Gastrocnemius medialis (tissue), 4 donors: Measurements from ENCODE around the gene SSBP4. TPM values are rescaled to one million over a fixed set of nuclear protein-coding genes. Genes with fewer than 3 reads are reported as not detected.
A peak's percentile ranks its signal among the peaks of the same experiment; 100 is the strongest.

Experiments used
- ATAC-seq, 2 donors: fragments of 150-250 bp; one replicate each; pipeline ENCODE4 v1.9.1; 2016
- DNase-seq, 2 donors: peaks; one replicate each; pipeline ENCODE4 v3.0.0-alpha.2; 2019
- H3K27ac ChIP-seq, 4 donors: fragments of 200-600 bp; sonication (generic); 1 replicate in 1 of 4; 2 replicates in 3 of 4; pipeline ENCODE4 v1.5.1; 2016 to 2018; ENCODE audit warnings: mild to moderate bottlenecking in 2 of 4, moderate library complexity in 1 of 4
- H3K27me3 ChIP-seq, 3 donors: fragments of 200-600 bp; sonication (generic) in 2 of 3; 1 replicate in 1 of 3; 2 replicates in 2 of 3; pipeline versions ENCODE4 v1.5.1 to v1.6.0; 2016 to 2019; ENCODE audit warnings: mild to moderate bottlenecking in 1 of 3, moderate library complexity in 1 of 3
- H3K36me3 ChIP-seq, 2 donors: fragments of 200-600 bp; sonication (generic) in 1 of 2; one replicate each; pipeline ENCODE4 v1.5.1; 2017 to 2018
- H3K4me1 ChIP-seq, 2 donors: fragments of 200-600 bp; sonication (generic) in 1 of 2; one replicate each; pipeline ENCODE4 v1.5.1; 2016 to 2017; ENCODE audit warnings: mild to moderate bottlenecking in 2 of 2
- H3K4me3 ChIP-seq, 4 donors: fragments of 200-600 bp; sonication (generic) in 3 of 4; 1 replicate in 1 of 4; 2 replicates in 3 of 4; pipeline ENCODE4 v1.5.1; 2016 to 2019; ENCODE audit warnings: mild to moderate bottlenecking in 2 of 4
- H3K9me3 ChIP-seq, 3 donors: fragments of 200-600 bp; sonication (generic) in 2 of 3; 1 replicate in 1 of 3; 2 replicates in 2 of 3; pipeline ENCODE4 v1.5.1; 2016 to 2019
- CTCF ChIP-seq, 5 experiments: fragments of 450-650 bp in 3 of 5; fragments of 200-600 bp in 2 of 5; sonication (generic) in 2 of 5; IDR thresholded peaks in 4 of 5; conservative IDR thresholded peaks in 1 of 5; 1 replicate in 4 of 5; 2 replicates in 1 of 5; pipeline ENCODE4 v1.5.1; 2016 to 2019; ENCODE audit warnings: antibody characterized with exemption in 5 of 5, mild to moderate bottlenecking in 3 of 5, moderate library complexity in 3 of 5
- POLR2A ChIP-seq, 2 donors: fragments of 450-650 bp; IDR thresholded peaks; one replicate each; pipeline ENCODE4 v1.6.1; 2017; ENCODE audit warnings: antibody characterized with exemption in 2 of 2, mild to moderate bottlenecking in 2 of 2, moderate library complexity in 2 of 2
- in situ Hi-C, 4 donors: fragments of 200-750 bp; cut with MboI; loops; one replicate each; pipeline versions ENCODE4 v1.15.0 to v1.8.0; 2017; ENCODE audit warnings: low sequenced_read_pairs in 4 of 4
- intact Hi-C: fragments of 100-400 bp; cut with DNase I; formaldehyde crosslinking; loops from one replicate; pipeline ENCODE4 v1.15.1; 2023; ENCODE audit warnings: low total_unique reads
- total RNA-seq, 4 donors: library from RNA; depleted of rRNA; stranded (reverse); fragments of >200 nt; gene quantifications; one replicate each; pipeline versions ENCODE4 v1.1.0 to v1.2.3, GENCODE V29; 2016

The SSBP4 gene
- total RNA-seq, 4 donors from 2014 or later = 24.7 to 65.2 (median 44.1) TPM

DNA sequence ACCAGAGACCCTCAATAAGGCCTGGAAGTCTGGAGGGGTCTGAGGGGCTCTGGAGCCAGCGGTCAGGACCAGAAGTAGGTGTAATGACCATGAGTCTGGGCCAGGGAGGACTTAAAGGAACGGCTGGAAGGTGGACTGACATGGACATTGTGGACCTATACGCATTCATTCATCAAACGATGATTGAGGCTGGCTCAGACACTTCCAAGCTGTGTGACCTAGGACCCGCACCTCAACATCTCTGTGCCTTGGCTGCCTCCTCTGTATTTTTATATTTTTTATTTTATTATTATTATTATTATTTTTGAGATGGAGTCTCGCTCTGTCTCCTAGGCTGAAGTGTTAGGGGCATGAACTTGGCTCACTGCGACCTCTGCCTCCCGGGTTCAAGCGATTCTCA is 12.4 kb upstream of the SSBP4 start:
- no peak for TF ChIP-seq POLR2A (IDR thresholded peaks at IDR 0.05)
- no peak for TF ChIP-seq CTCF (IDR thresholded peaks at IDR 0.05 in 4 of 5, conservative IDR thresholded peaks at IDR 0.05 in 1 of 5)
- intact Hi-C loops (loop anchor here (10.0 kb wide), 1 partner anchor 152 kb away; a partner anchor contains a TSS), in situ Hi-C loops (loop anchor here in 3 of 4 donors (10.0 to 25.0 kb wide), 3 partner anchors 52 to 144 kb away; partner anchors contain the start of genes IQCN (in 2 of the 3) and PGPEP1 (in 1 of the 3))
- H3K4me1 ChIP-seq = no peaks in the 10 kb centered on the region
- H3K36me3 ChIP-seq = no peaks in the 10 kb centered on the region
- DNase-seq (no peak), ATAC-seq (no peak)
- no peak overlapping the region for H3K27ac ChIP-seq
- H3K27me3 ChIP-seq = no peaks in the 10 kb centered on the region
- H3K9me3 ChIP-seq = no peaks in the 10 kb centered on the region
- H3K4me3 ChIP-seq = no peak overlapping the region

- H3K4me3 ChIP-seq = no peak overlapping the region
- no peaks in the 10 kb centered on the region for H3K27me3 ChIP-seq
- DNase-seq = no peak
- intact Hi-C loops (loop anchor here (10.0 kb wide), 1 partner anchor 153 kb away; a partner anchor contains a TSS), in situ Hi-C loops (loop anchor here in 3 of 4 donors (10.0 to 25.0 kb wide), 3 partner anchors 53 to 146 kb away; partner anchors contain the start of genes IQCN (in 2 of the 3) and PGPEP1 (in 1 of the 3))
- H3K36me3 ChIP-seq = no peaks in the 10 kb centered on the region
- ATAC-seq = peak in 1 of 2 donors; percentile 21
- no peak overlapping the region for H3K27ac ChIP-seq
- TF ChIP-seq POLR2A (IDR thresholded peaks at IDR 0.05) = no peak
- TF ChIP-seq CTCF (IDR thresholded peaks at IDR 0.05 in 4 of 5, conservative IDR thresholded peaks at IDR 0.05 in 1 of 5) = peak in 3 of 5 experiments; percentile 15 to 40 (median 36)
- no peaks in the 10 kb centered on the region for H3K4me1 ChIP-seq
- H3K9me3 ChIP-seq = no peaks in the 10 kb centered on the region
Measured at GRCh38 chr19:18408053-18408476, 11.1 kb upstream of the SSBP4 start.

DNA sequence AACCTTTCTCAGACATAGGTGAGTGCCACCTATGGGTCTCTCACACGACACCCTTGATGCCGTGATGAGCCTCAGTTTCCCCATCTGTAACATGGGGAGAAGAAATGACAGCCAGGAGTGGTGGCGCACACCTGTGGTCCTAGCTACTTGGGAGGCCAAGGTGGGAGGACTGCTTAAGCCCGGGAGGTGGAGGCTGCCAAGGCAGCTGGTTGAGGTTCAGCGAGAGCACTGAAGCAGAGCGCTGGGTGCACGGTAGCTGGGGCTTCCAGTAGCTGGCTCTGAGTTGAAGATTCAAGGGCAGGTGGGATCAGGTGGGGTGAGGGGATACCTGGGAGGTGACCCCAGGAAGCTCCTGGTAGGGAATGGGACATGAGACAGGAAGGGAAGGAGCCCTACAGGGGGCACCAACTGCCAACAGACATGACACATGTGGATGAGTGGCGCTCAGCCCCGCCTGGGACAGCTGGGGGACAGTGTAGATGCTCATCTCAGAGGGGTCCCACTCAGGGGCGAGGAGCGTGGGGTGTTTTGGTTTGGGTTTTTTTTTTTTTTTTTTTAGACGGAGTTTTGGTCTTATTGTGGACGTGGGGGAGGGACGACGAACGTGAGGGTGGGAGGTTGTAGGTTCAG is 6.5 kb upstream of the SSBP4 start:
- Histone ChIP-seq H3K4me3 (no peak overlapping the region), H3K36me3 (no peaks in the 10 kb centered on the region), H3K27ac (no peak overlapping the region), H3K4me1 (peaks cover 7 to 20% of the 10 kb centered on the region in 2 donors), H3K27me3 (peaks cover 12 to 16% (median 13%) of the 10 kb centered on the region in 3 donors), H3K9me3 (no peaks in the 10 kb centered on the region)
- DNase-seq (no peak), ATAC-seq (no peak)
- TF ChIP-seq CTCF (IDR thresholded peaks at IDR 0.05 in 4 of 5, conservative IDR thresholded peaks at IDR 0.05 in 1 of 5) (no peak), POLR2A (IDR thresholded peaks at IDR 0.05) (no peak)
- intact Hi-C loops (loop anchor here (5.0 to 10.0 kb wide), 2 partner anchors 135 to 208 kb away; partner anchors contain the start of gene RAB3A), in situ Hi-C loops (loop anchor here in 2 of 4 donors (25.0 kb wide), 1 partner anchor 150 kb away; the partner anchor contains the start of gene IQCN (in 2 of the 2))

DNA sequence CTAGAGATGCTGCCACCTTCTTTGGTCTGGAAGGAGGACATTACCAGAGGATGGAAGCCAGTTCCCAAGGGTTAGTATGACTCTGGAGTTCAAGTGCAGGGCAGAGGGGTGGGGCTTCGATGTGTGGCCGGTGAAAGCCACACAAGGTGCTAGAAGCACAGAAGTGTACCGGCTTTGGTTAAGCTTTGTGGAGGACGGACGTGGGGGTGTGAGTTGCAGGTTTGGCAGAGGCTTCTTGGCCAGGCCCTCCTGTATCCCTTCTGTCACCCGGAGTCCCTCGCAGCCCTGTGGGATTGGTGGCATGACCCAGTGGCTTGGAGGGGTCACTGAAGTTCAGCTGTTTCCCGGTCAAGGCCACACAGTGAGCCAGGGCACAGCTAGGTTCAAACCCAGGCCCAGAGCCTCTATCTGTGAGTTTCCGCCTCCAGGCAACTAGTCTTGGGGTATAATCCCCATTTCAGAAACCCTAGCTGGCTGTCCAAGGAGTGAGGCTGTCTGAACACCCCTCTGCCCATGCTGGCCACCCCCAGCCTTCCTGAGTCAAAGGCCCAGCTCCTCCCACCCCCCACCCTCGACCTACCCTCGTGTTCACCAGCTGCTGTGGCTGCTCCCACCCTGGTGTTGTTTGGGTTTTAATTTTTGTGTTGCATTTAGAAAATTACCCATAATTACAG is 4.6 kb upstream of the SSBP4 start:
- intact Hi-C loops = loop anchor here (5.0 to 10.0 kb wide), 2 partner anchors 137 to 210 kb away; partner anchors contain the start of gene RAB3A
- TF ChIP-seq POLR2A (IDR thresholded peaks at IDR 0.05) = no peak
- no peak for TF ChIP-seq CTCF (IDR thresholded peaks at IDR 0.05 in 4 of 5, conservative IDR thresholded peaks at IDR 0.05 in 1 of 5)
- H3K9me3 ChIP-seq = no peaks in the 10 kb centered on the region
- DNase-seq (no peak), ATAC-seq (no peak)
- peak overlapping the region; percentile 83 to 92 (median 84) for H3K27ac ChIP-seq
- peaks cover 20 to 26% (median 21%) of the 10 kb centered on the region in 3 donors for H3K27me3 ChIP-seq
- in situ Hi-C loops = loop anchor here in 2 of 4 donors (25.0 kb wide), 1 partner anchor 152 kb away; the partner anchor contains the start of gene IQCN (in 2 of the 2)
- H3K4me1 ChIP-seq = peaks cover 18 to 32% of the 10 kb centered on the region in 2 donors
- peak overlapping the region; percentile 24 to 35 (median 29) for H3K4me3 ChIP-seq
- no peaks in the 10 kb centered on the region for H3K36me3 ChIP-seq
